Breast epithelium (tissue), 4 donors: ENCODE measurements around the gene NR2C2. TPM values are rescaled to one million over a fixed set of nuclear protein-coding genes. Genes with fewer than 3 reads are reported as not detected.
A peak's percentile ranks its signal among the peaks of the same experiment; 100 is the strongest.

Source experiments
- DNase-seq, 2 donors: peaks; one replicate each; pipeline ENCODE4 v3.0.0-alpha.2; 2019; ENCODE audit warnings: low spot score in 2 of 2
- H3K27ac ChIP-seq, 2 donors: fragments of 200-600 bp; sonication (generic) in 1 of 2; one replicate each; pipeline ENCODE4 v1.5.1; 2016 to 2019; ENCODE audit warnings: mild to moderate bottlenecking in 1 of 2
- H3K27me3 ChIP-seq, 2 donors: fragments of 200-600 bp; sonication (generic) in 1 of 2; one replicate each; pipeline versions ENCODE4 v1.5.1 to v1.6.0; 2017 to 2019; ENCODE audit warnings: control low read depth in 1 of 2, mild to moderate bottlenecking in 1 of 2
- H3K36me3 ChIP-seq: fragments of 200-600 bp; one replicate; pipeline ENCODE4 v1.5.1; 2019
- H3K4me1 ChIP-seq, 2 donors: fragments of 200-600 bp; sonication (generic); one replicate each; pipeline ENCODE4 v1.5.1; 2016 to 2019; ENCODE audit warnings: control low read depth in 1 of 2
- H3K4me3 ChIP-seq, 3 donors: fragments of 200-600 bp; sonication (generic); 1 replicate in 2 of 3; 2 replicates in 1 of 3; pipeline ENCODE4 v1.5.1; 2016 to 2019; ENCODE audit warnings: mild to moderate bottlenecking in 3 of 3, moderate library complexity in 2 of 3
- H3K9me3 ChIP-seq, 2 donors: fragments of 200-600 bp; sonication (generic) in 1 of 2; one replicate each; pipeline ENCODE4 v1.5.1; 2016 to 2019; ENCODE audit warnings: control low read depth in 1 of 2
- POLR2A ChIP-seq: fragments of 450-650 bp; IDR thresholded peaks from one replicate; pipeline ENCODE4 v1.6.1; 2016; ENCODE audit warnings: antibody characterized with exemption, mild to moderate bottlenecking, moderate library complexity
- POLR2AphosphoS5 ChIP-seq, 3 donors: sonication (generic); formaldehyde crosslinking; IDR thresholded peaks; one replicate each; pipeline ENCODE4 v1.6.1; 2017; ENCODE audit warnings: antibody characterized with exemption in 3 of 3
- intact Hi-C: fragments of 100-400 bp; cut with DNase I; formaldehyde crosslinking; loops from one replicate; pipeline ENCODE4 v1.15.1; 2023; ENCODE audit warnings: low total_unique reads
- total RNA-seq, 3 donors: library from RNA; depleted of rRNA; stranded (reverse); fragments of >200 nt; gene quantifications; one replicate each; pipeline ENCODE4 v1.1.0, GENCODE V29; 2016
- TF ChIP-seq, protein P1 (sequence below), 3 donors: fragments of 450-650 bp; IDR thresholded peaks; one replicate each; pipeline ENCODE4 v1.5.1; 2016 to 2017; ENCODE audit warnings: antibody characterized with exemption in 3 of 3, mild to moderate bottlenecking in 3 of 3, moderate library complexity in 3 of 3

NR2C2 gene
- total RNA-seq, 3 donors from 2014 or later, result 41.9 to 71.0 (median 52.8) TPM

DNA sequence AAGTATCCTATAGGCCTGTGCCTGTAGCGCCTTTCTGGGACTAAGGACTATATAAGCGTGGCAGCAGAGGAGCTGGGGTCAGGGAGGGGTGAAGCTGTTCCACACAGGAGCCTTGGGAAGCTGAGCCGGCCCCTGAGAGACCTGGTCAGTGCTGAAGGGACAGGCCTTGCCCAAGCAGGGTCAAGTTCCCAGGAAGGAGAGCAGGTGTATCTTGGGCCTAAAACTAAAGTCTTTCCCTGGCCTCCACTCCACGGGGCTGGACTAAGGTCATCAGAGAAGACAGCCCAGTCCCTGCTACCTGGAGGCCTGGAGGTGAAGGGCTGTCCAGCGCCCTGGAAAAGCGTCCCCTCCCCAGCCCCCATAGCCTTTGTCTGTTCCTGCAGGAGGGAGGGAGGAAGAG lies 23.9 kb upstream of the NR2C2 start:
- H3K9me3 ChIP-seq, result no peaks in the 10 kb centered on the region
- no peak overlapping the region for H3K4me3 ChIP-seq
- intact Hi-C loops, result no loop called here
- H3K36me3 ChIP-seq, result no peaks in the 10 kb centered on the region
- H3K27me3 ChIP-seq, result no peaks in the 10 kb centered on the region
- TF ChIP-seq POLR2AphosphoS5 (IDR thresholded peaks at IDR 0.05) (no peak), POLR2A (no peak)
- TF ChIP-seq, protein P1, sequence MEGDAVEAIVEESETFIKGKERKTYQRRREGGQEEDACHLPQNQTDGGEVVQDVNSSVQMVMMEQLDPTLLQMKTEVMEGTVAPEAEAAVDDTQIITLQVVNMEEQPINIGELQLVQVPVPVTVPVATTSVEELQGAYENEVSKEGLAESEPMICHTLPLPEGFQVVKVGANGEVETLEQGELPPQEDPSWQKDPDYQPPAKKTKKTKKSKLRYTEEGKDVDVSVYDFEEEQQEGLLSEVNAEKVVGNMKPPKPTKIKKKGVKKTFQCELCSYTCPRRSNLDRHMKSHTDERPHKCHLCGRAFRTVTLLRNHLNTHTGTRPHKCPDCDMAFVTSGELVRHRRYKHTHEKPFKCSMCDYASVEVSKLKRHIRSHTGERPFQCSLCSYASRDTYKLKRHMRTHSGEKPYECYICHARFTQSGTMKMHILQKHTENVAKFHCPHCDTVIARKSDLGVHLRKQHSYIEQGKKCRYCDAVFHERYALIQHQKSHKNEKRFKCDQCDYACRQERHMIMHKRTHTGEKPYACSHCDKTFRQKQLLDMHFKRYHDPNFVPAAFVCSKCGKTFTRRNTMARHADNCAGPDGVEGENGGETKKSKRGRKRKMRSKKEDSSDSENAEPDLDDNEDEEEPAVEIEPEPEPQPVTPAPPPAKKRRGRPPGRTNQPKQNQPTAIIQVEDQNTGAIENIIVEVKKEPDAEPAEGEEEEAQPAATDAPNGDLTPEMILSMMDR (IDR thresholded peaks at IDR 0.05), result no peak
- no peak for DNase-seq
- H3K4me1 ChIP-seq, result peaks cover 0 to 9% of the 10 kb centered on the region in 2 donors
- H3K27ac ChIP-seq, result no peak overlapping the region

DNA sequence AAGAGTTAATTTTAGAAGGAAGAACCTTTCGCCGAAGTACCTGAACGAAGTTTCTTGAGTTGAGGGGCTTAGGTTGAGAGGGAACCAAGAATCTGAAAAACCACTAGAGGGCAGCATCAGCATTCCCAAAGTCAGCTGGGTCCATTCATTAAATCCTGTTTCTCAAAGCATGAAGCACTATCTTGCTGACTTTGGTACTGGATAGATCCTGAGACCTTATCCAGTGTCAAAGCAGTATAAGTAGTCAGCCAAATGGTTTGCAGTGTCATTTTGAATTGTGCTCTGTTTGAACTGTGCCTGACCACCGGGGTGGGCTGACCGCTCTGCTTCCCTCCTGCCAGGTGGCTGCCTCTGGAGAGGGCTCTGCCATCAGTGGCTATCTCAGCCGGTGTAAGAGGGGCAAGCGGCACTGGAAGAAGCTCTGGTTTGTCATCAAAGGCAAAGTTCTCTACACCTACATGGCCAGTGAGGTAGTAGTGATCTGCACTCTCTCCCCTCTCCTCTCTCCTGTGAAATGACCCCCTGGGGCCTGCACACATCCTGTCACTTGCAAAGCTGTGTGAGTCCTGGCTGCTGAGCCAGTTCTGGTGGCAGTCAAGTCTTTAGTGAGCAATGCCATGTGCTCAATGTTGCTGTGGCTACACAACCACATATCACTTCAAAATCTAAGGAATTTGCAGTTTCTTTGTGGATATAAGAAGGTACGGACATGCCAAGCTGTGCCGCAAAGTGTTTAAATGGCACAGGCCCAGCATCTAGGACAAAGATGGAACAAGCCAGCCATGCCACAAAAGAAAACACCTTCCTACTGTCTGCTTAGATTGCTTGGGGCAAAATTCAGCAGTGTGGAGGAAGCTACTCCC lies 21.4 kb upstream of the NR2C2 start:
- Histone ChIP-seq H3K27ac (no peak overlapping the region), H3K4me1 (peaks cover 0 to 6% of the 10 kb centered on the region in 2 donors), H3K36me3 (no peaks in the 10 kb centered on the region), H3K4me3 (no peak overlapping the region), H3K9me3 (no peaks in the 10 kb centered on the region), H3K27me3 (no peaks in the 10 kb centered on the region)
- no peak for DNase-seq
- no peak for TF ChIP-seq POLR2AphosphoS5 (IDR thresholded peaks at IDR 0.05)
- TF ChIP-seq, protein P1 (IDR thresholded peaks at IDR 0.05), result peak; percentile 4 to 60 (median 53)
- intact Hi-C loops, result no loop called here

DNA sequence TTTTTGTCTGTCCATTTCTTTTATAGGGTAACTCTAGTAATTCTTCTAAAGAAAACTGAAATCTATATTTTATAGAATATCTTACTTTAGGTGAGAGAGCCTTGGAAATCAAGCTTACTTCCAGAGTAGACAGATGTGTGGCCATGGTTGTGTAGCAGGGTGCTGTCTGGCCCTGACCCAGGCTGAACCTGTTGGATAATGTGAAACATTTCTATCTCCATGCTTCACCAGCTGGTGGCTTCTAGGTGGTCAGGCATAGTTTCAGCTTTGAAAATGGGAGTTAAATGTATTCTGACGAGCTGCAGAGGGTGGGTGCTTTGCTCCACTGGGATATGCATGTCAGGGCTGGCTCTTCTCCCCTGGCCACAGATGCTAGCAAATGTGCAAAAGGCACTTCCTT lies 20.8 kb upstream of the NR2C2 start:
- intact Hi-C loops, result no loop called here
- TF ChIP-seq POLR2A, result no peak
- TF ChIP-seq POLR2AphosphoS5 (IDR thresholded peaks at IDR 0.05), result no peak
- TF ChIP-seq, protein P1 (IDR thresholded peaks at IDR 0.05), result no peak
- peaks cover 0 to 4% of the 10 kb centered on the region in 2 donors for H3K4me1 ChIP-seq

DNA sequence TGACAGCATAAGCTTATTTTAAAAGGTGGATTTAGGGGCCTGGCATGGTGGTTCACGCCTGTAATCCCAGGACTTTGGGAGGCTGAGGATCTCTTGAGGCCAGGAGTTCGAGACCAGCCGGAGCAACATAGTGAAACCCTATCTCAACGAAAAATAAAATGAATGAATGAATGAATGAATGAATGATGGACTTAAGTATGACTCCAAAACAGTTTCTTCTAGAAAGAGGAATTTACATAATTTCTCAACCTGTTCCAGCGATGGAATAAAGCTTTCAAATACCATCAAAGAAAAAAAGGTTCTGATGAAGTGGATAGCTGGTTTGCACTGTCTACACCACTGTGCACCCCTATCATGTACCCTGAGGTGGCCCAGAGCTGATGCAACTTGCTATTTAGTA lies 20.1 kb upstream of the NR2C2 start:
- no peak overlapping the region for H3K4me3 ChIP-seq
- H3K27ac ChIP-seq, result no peak overlapping the region
- intact Hi-C loops, result no loop called here
- TF ChIP-seq, protein P1 (IDR thresholded peaks at IDR 0.05), result no peak
- TF ChIP-seq POLR2AphosphoS5 (IDR thresholded peaks at IDR 0.05) (no peak), POLR2A (no peak)
- DNase-seq, result no peak
- H3K4me1 ChIP-seq, result peaks cover 0 to 4% of the 10 kb centered on the region in 2 donors
- no peaks in the 10 kb centered on the region for H3K27me3 ChIP-seq
- H3K9me3 ChIP-seq, result no peaks in the 10 kb centered on the region
- H3K36me3 ChIP-seq, result no peaks in the 10 kb centered on the region

More for the DNA sequence above, 20.8 kb upstream of the NR2C2 start:
- no peak overlapping the region for H3K27ac ChIP-seq
- no peak overlapping the region for H3K4me3 ChIP-seq
- no peak for DNase-seq
- H3K9me3 ChIP-seq, result no peaks in the 10 kb centered on the region
- no peaks in the 10 kb centered on the region for H3K36me3 ChIP-seq
- no peaks in the 10 kb centered on the region for H3K27me3 ChIP-seq

DNA sequence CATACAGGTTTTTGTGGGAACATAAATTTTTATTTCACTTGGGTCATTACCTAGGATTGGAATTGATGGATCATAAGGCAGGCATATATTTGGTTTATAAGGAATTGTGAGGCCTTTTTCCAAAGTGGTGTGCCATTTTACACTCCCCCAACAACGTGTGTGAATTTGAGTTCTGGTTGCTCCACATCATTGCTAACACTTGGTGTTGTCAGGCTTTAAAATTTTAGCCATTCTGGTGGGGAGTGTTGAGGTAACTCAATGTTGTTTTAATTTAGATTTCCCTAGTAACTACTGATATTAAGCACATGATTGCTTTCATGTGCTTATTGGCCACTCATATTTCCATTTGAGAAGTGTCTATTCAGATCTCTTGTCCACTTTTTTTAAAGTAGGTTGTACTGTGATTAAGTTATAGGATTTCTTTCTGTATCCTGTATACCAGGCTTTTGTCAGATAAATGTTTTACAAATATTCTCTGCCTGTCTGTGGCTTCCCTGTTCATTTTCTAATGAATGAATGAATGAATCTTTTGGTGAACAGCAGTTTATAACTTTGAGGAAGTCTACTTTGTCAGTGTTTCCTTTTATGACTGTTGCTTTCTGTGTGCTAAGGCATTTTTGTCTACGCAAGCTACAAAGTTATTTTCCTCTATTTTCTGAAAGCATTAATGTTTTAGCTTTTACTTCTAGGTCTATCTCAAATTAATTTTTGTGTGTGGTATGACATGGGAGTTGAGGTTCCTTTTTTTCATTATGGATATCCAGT lies 17.9 kb upstream of the NR2C2 start:
- TF ChIP-seq, protein P1 (IDR thresholded peaks at IDR 0.05), result no peak
- TF ChIP-seq POLR2A (no peak), POLR2AphosphoS5 (IDR thresholded peaks at IDR 0.05) (no peak)
- intact Hi-C loops, result no loop called here
- no peaks in the 10 kb centered on the region for H3K36me3 ChIP-seq

More for the DNA sequence above, 17.9 kb upstream of the NR2C2 start:
- no peaks in the 10 kb centered on the region for H3K27me3 ChIP-seq
- peaks cover 0 to 4% of the 10 kb centered on the region in 2 donors for H3K4me1 ChIP-seq
- no peak overlapping the region for H3K4me3 ChIP-seq
- no peaks in the 10 kb centered on the region for H3K9me3 ChIP-seq
- no peak overlapping the region for H3K27ac ChIP-seq
- no peak for DNase-seq
